Measurements from ENCODE around the gene CCDC15. TPM values are rescaled to one million over a fixed set of nuclear protein-coding genes. Genes with fewer than 3 reads are reported as not detected.
A peak's percentile ranks its signal among the peaks of the same experiment; 100 is the strongest.
"Not testable (repeated sequence)": the region's sequence is repeated elsewhere in the genome, so short reads cannot be mapped to it uniquely, and the experiment has no call there.

Gene CCDC15
- total RNA-seq, 1 donor, result 2.2 TPM

- no peak for TF ChIP-seq CTCF (IDR thresholded peaks at IDR 0.05; ENCODE audit: extremely low read depth, low read depth, low read length)
- H3K4me1 ChIP-seq (ENCODE audit: insufficient read depth, low read length), result peaks cover 8% of the 10 kb centered on the region
- DNase-seq (ENCODE audit: insufficient read length, low spot score, missing footprints), result no peak
Measured at GRCh38 chr11:124954590-124954955, 571 bp downstream of the CCDC15 start.

GRCh38 chr11:124955035-124955434, 1.0 kb downstream of the CCDC15 start:
- no peak overlapping the region for H3K27ac ChIP-seq (ENCODE audit: low read depth, low read length)
- peak overlapping the region; percentile 87 for H3K4me2 ChIP-seq (ENCODE audit: insufficient read depth, low read length)
- no peak for DNase-seq (ENCODE audit: insufficient read length, low spot score, missing footprints)
- H3K27me3 ChIP-seq (ENCODE audit: insufficient read depth, low read length), result no peaks in the 10 kb centered on the region
- H3K79me2 ChIP-seq (ENCODE audit: insufficient read depth, low read length), result no peaks in the 10 kb centered on the region
- no peaks in the 10 kb centered on the region for H3K9me3 ChIP-seq (ENCODE audit: low read depth, low read length)
- H3K4me1 ChIP-seq (ENCODE audit: insufficient read depth, low read length), result peaks cover 8% of the 10 kb centered on the region
- TF ChIP-seq CTCF (IDR thresholded peaks at IDR 0.05; ENCODE audit: extremely low read depth, low read depth, low read length), result no peak
- H4K20me1 ChIP-seq (ENCODE audit: insufficient read depth, low read length), result no peaks in the 10 kb centered on the region
- H2AFZ ChIP-seq (ENCODE audit: low read length), result peak overlapping the region; percentile 98
- no peak overlapping the region for H3K4me3 ChIP-seq (ENCODE audit: insufficient read depth, low read length)
- H3K36me3 ChIP-seq (ENCODE audit: insufficient read depth, low read length), result no peaks in the 10 kb centered on the region

More at GRCh38 chr11:124954590-124954955, 571 bp downstream of the CCDC15 start:
- Histone ChIP-seq H3K9me3 (ENCODE audit: low read depth, low read length) (no peaks in the 10 kb centered on the region), H3K4me2 (ENCODE audit: insufficient read depth, low read length) (peak overlapping the region; percentile 87), H3K79me2 (ENCODE audit: insufficient read depth, low read length) (no peaks in the 10 kb centered on the region), H3K4me3 (ENCODE audit: insufficient read depth, low read length) (peak overlapping the region; percentile 87), H4K20me1 (ENCODE audit: insufficient read depth, low read length) (no peaks in the 10 kb centered on the region), H3K36me3 (ENCODE audit: insufficient read depth, low read length) (no peaks in the 10 kb centered on the region), H2AFZ (ENCODE audit: low read length) (peak overlapping the region; percentile 98), H3K27ac (ENCODE audit: low read depth, low read length) (peak overlapping the region; percentile 88), H3K27me3 (ENCODE audit: insufficient read depth, low read length) (no peaks in the 10 kb centered on the region)

- no peak overlapping the region for H3K27ac ChIP-seq (ENCODE audit: low read depth, low read length)
- TF ChIP-seq CTCF (IDR thresholded peaks at IDR 0.05; ENCODE audit: extremely low read depth, low read depth, low read length), result peak; percentile 76
- H2AFZ ChIP-seq (ENCODE audit: low read length), result no peak overlapping the region
Measured at GRCh38 chr11:124961972-124962609, 8.1 kb downstream of the CCDC15 start.

DNA sequence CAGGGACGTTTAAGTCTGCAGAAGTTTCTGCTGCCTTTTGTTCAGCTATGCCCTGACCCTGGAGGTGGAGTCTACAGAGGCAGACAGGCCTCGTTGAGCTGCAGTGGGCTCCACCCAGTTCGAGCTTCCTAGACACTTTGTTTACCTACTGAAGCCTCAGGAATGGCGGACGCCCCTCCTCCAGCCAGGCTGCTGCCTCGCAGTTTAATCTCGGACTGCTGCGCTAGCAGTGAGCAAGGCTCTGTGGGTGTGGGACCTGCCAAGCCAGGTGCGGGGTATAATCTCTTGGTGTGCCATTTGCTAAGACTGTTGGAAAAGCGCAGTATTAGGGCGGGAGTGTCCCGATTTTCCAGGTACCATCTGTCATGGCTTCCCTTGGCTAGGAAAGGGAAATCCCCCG, 14.2 kb downstream of the CCDC15 start:
- H3K27me3 ChIP-seq (ENCODE audit: insufficient read depth, low read length); H3K27ac ChIP-seq (ENCODE audit: low read depth, low read length); DNase-seq (ENCODE audit: insufficient read length, low spot score, missing footprints); H3K79me2 ChIP-seq (ENCODE audit: insufficient read depth, low read length); H3K4me3 ChIP-seq (ENCODE audit: insufficient read depth, low read length); H4K20me1 ChIP-seq (ENCODE audit: insufficient read depth, low read length); H2AFZ ChIP-seq (ENCODE audit: low read length); H3K4me2 ChIP-seq (ENCODE audit: insufficient read depth, low read length); H3K36me3 ChIP-seq (ENCODE audit: insufficient read depth, low read length); H3K4me1 ChIP-seq (ENCODE audit: insufficient read depth, low read length); H3K9me3 ChIP-seq (ENCODE audit: low read depth, low read length): not testable (repeated sequence)

More at GRCh38 chr11:124961972-124962609, 8.1 kb downstream of the CCDC15 start:
- H3K79me2 ChIP-seq (ENCODE audit: insufficient read depth, low read length), result no peaks in the 10 kb centered on the region
- H3K4me3 ChIP-seq (ENCODE audit: insufficient read depth, low read length), result no peak overlapping the region
- no peaks in the 10 kb centered on the region for H3K36me3 ChIP-seq (ENCODE audit: insufficient read depth, low read length)
- no peaks in the 10 kb centered on the region for H4K20me1 ChIP-seq (ENCODE audit: insufficient read depth, low read length)
- DNase-seq (ENCODE audit: insufficient read length, low spot score, missing footprints), result peak; percentile 89
- H3K4me2 ChIP-seq (ENCODE audit: insufficient read depth, low read length), result no peak overlapping the region
- no peaks in the 10 kb centered on the region for H3K9me3 ChIP-seq (ENCODE audit: low read depth, low read length)
- H3K27me3 ChIP-seq (ENCODE audit: insufficient read depth, low read length), result no peaks in the 10 kb centered on the region
- H3K4me1 ChIP-seq (ENCODE audit: insufficient read depth, low read length), result no peaks in the 10 kb centered on the region
